Thyroid gland (tissue), 4 donors: ENCODE measurements around the gene PPP2R2B. TPM values are rescaled to one million over a fixed set of nuclear protein-coding genes. Genes with fewer than 3 reads are reported as not detected.

ENCODE experiments used
- DNase-seq, 2 donors: peaks; one replicate each; pipeline ENCODE4 v3.0.0-alpha.2; 2019
- H3K27ac ChIP-seq, 3 donors: fragments of 200-600 bp; sonication (generic); 1 replicate in 2 of 3; 2 replicates in 1 of 3; pipeline ENCODE4 v1.5.1; 2016 to 2019; ENCODE audit warnings: mild to moderate bottlenecking in 1 of 3, moderate library complexity in 1 of 3
- H3K27me3 ChIP-seq: fragments of 200-600 bp; sonication (generic); one replicate; pipeline ENCODE4 v1.5.1; 2019
- H3K36me3 ChIP-seq, 2 donors: fragments of 200-600 bp; sonication (generic); one replicate each; pipeline ENCODE4 v1.5.1; 2016 to 2019
- H3K4me1 ChIP-seq, 2 donors: fragments of 200-600 bp; sonication (generic); one replicate each; pipeline ENCODE4 v1.5.1; 2017 to 2019
- H3K4me3 ChIP-seq, 3 donors: fragments of 200-600 bp; sonication (generic); replicated peaks in 1 of 3; 1 replicate in 2 of 3; 2 replicates in 1 of 3; pipeline ENCODE4 v1.5.1; 2016; ENCODE audit warnings: mild to moderate bottlenecking in 1 of 3
- H3K9me3 ChIP-seq: fragments of 200-600 bp; sonication (generic); one replicate; pipeline ENCODE4 v1.5.1; 2017
- CTCF ChIP-seq, 6 experiments: fragments of 200-600 bp in 3 of 6; fragments of 450-650 bp in 3 of 6; sonication (generic) in 3 of 6; IDR thresholded peaks; one replicate each; pipeline ENCODE4 v1.5.1; 2016 to 2019; ENCODE audit warnings: antibody characterized with exemption in 6 of 6, mild to moderate bottlenecking in 2 of 6, inconsistent platforms in 1 of 6, moderate library complexity in 1 of 6
- POLR2A ChIP-seq, 2 donors: fragments of 450-650 bp; IDR thresholded peaks; one replicate each; pipeline ENCODE4 v1.6.1; 2017; ENCODE audit warnings: antibody characterized with exemption in 2 of 2, mild to moderate bottlenecking in 2 of 2, moderate library complexity in 1 of 2
- WGBS, 2 donors: methylation state at CpG; one replicate each; pipeline ENCODE4 v1.1.5; 2017; 5-methylcytosine and 5-hydroxymethylcytosine counted together
- intact Hi-C: fragments of 100-400 bp; cut with DNase I; formaldehyde crosslinking; loops from one replicate; pipeline ENCODE4 v1.15.1; 2023
- total RNA-seq, 4 donors: library from RNA; depleted of rRNA; stranded (reverse); fragments of >200 nt; gene quantifications; one replicate each; pipeline ENCODE4 v1.2.3, GENCODE V29; 2016

PPP2R2B gene
- total RNA-seq, 4 donors from 2014 or later = 1.1 to 5.0 (median 2.9) TPM

GRCh38 chr5:146553446-146553845 lies 325.1 kb downstream of the PPP2R2B start:
- TF ChIP-seq POLR2A (IDR thresholded peaks at IDR 0.05) (no peak), CTCF (IDR thresholded peaks at IDR 0.05) (no peak)
- H3K27ac ChIP-seq = no peak overlapping the region
- H3K4me3 ChIP-seq = no peak overlapping the region
- no peaks in the 10 kb centered on the region for H3K9me3 ChIP-seq
- 70 to 73% methylated on average over 3 of the region's 3 CpGs for WGBS, 2 donors
- no peak for DNase-seq
- no peaks in the 10 kb centered on the region for H3K27me3 ChIP-seq
- H3K4me1 ChIP-seq = no peaks in the 10 kb centered on the region
- H3K36me3 ChIP-seq = no peaks in the 10 kb centered on the region
- intact Hi-C loops = no loop called here

- TF ChIP-seq POLR2A (IDR thresholded peaks at IDR 0.05) (no peak), CTCF (IDR thresholded peaks at IDR 0.05) (no peak)
- no peak for DNase-seq
- intact Hi-C loops = no loop called here
- no peak overlapping the region for H3K27ac ChIP-seq
- H3K27me3 ChIP-seq = no peaks in the 10 kb centered on the region
- no peaks in the 10 kb centered on the region for H3K36me3 ChIP-seq
- no peak overlapping the region for H3K4me3 ChIP-seq
- no peaks in the 10 kb centered on the region for H3K4me1 ChIP-seq
- no peaks in the 10 kb centered on the region for H3K9me3 ChIP-seq
Observed at GRCh38 chr5:146549615-146550014, 328.9 kb downstream of the PPP2R2B start.

- Histone ChIP-seq H3K27ac (no peak overlapping the region), H3K4me1 (no peaks in the 10 kb centered on the region), H3K36me3 (no peaks in the 10 kb centered on the region), H3K27me3 (no peaks in the 10 kb centered on the region), H3K9me3 (no peaks in the 10 kb centered on the region), H3K4me3 (no peak overlapping the region)
- intact Hi-C loops = no loop called here
- 58 to 65% methylated on average over 2 of the region's 2 CpGs for WGBS, 2 donors
- no peak for TF ChIP-seq POLR2A (IDR thresholded peaks at IDR 0.05)
- no peak for TF ChIP-seq CTCF (IDR thresholded peaks at IDR 0.05)
- DNase-seq = no peak
Observed at GRCh38 chr5:146548781-146549449, 329.6 kb downstream of the PPP2R2B start.

GRCh38 chr5:146544232-146544631 lies 334.3 kb downstream of the PPP2R2B start:
- intact Hi-C loops = loop anchor here (5.0 kb wide), 1 partner anchor 423 kb away; no protein-coding TSS in a partner anchor

More at GRCh38 chr5:146544232-146544631, 334.3 kb downstream of the PPP2R2B start:
- Histone ChIP-seq H3K9me3 (no peaks in the 10 kb centered on the region), H3K4me3 (no peak overlapping the region), H3K27ac (no peak overlapping the region), H3K4me1 (no peaks in the 10 kb centered on the region), H3K36me3 (no peaks in the 10 kb centered on the region), H3K27me3 (no peaks in the 10 kb centered on the region)
- TF ChIP-seq CTCF (IDR thresholded peaks at IDR 0.05) (no peak), POLR2A (IDR thresholded peaks at IDR 0.05) (no peak)
- no peak for DNase-seq
